Epithelial cell of proximal tubule (primary cell): Measurements from ENCODE around the gene HPGDS. TPM values are rescaled to one million over a fixed set of nuclear protein-coding genes. Genes with fewer than 3 reads are reported as not detected.
A peak's percentile ranks its signal among the peaks of the same experiment; 100 is the strongest.
"Not testable (repeated sequence)": the region's sequence is repeated elsewhere in the genome, so short reads cannot be mapped to it uniquely, and the experiment has no call there.

Source experiments
- DNase-seq: peaks from one replicate; pipeline ENCODE4 v3.0.0-alpha.2; 2011; ENCODE audit warnings: low read depth
- H3K4me3 ChIP-seq: 2 replicates; pipeline ENCODE4 v1.5.1; 2011; ENCODE audit warnings: low read depth, mild to moderate bottlenecking, low read length
- total RNA-seq: library from RNA; depleted of rRNA; stranded (reverse); fragments of >200 nt; gene quantifications from 2 replicates; pipeline ENCODE4 v1.2.3, GENCODE V29; 2015
- TF ChIP-seq, protein P1 (sequence below): conservative IDR thresholded peaks from 2 replicates; pipeline ENCODE4 v1.5.1; 2012; ENCODE audit warnings: low read depth, mild to moderate bottlenecking, low read length

HPGDS gene
- total RNA-seq, 1 donor from 2014 or later = not detected

DNA sequence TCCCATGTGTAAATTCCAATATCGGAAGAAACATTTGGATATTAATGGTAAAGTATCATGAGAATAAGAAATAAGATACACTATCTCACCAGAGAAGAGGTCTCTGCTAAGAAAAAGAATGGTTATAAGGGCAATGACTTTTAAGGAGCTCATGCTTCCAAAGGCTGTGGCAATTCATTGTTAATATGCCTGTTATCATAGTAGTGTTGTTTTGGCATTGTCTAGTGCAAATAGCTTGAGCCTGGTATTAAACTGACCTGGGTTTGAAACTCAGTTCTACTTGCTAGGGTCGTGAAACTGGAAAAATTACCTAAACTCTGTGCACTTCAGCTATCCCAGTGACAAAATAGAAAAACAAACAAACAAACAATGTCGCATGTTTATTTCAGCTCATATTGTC is 8.8 kb downstream of the HPGDS start:
- H3K4me3 ChIP-seq = no peak overlapping the region
- TF ChIP-seq, protein P1, sequence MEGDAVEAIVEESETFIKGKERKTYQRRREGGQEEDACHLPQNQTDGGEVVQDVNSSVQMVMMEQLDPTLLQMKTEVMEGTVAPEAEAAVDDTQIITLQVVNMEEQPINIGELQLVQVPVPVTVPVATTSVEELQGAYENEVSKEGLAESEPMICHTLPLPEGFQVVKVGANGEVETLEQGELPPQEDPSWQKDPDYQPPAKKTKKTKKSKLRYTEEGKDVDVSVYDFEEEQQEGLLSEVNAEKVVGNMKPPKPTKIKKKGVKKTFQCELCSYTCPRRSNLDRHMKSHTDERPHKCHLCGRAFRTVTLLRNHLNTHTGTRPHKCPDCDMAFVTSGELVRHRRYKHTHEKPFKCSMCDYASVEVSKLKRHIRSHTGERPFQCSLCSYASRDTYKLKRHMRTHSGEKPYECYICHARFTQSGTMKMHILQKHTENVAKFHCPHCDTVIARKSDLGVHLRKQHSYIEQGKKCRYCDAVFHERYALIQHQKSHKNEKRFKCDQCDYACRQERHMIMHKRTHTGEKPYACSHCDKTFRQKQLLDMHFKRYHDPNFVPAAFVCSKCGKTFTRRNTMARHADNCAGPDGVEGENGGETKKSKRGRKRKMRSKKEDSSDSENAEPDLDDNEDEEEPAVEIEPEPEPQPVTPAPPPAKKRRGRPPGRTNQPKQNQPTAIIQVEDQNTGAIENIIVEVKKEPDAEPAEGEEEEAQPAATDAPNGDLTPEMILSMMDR = no peak
- no peak for DNase-seq

DNA sequence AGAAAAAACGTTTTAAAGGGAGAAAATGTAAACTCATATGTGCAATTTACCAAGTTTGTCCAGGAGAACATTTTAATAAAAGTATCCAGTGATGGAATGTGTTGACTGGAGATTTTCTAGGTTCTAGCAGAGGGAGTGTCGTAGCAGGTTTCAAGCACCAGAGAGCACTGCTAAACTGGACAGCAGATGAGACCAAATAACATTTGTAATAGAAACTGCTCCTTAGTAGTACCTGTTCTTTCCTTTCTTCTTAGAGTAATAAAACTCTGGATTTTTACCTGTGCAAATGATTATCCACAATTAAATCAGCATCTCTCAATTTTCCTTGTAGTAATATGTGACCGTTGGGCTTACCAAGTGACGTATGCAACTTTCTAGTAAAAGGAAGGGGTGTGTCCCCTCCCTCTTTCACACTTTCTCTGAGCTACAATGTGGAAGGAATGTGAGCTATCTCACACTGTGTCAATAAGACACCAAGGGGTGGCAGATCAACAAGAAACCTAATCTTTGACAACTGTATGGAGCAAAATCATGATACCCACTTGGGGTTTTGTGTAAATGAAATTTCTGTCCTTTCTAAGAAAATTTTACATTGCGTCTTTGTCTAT is 9.5 kb downstream of the HPGDS start:
- H3K4me3 ChIP-seq = no peak overlapping the region
- DNase-seq = no peak
- TF ChIP-seq, protein P1 = peak; percentile 40

DNA sequence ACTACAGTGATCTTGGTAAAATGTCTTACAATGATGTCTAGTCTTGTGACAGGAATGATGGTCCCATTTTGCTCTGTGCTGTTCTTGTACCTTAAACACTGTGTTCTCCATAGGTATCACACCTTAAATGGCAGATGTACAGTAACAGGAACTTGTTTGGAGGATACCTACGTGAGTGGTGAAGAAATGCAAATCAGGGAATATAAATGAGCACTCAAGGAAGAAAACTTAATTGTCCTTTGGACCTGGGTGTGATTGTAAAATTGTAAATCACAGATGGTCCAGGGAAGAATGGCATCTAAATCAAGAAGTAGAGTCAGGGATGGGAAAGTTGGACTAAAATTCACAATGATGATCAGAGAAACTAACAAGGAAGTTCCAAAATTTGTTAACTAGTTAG is 12.7 kb downstream of the HPGDS start:
- no peak overlapping the region for H3K4me3 ChIP-seq
- TF ChIP-seq, protein P1 = no peak
- no peak for DNase-seq

DNA sequence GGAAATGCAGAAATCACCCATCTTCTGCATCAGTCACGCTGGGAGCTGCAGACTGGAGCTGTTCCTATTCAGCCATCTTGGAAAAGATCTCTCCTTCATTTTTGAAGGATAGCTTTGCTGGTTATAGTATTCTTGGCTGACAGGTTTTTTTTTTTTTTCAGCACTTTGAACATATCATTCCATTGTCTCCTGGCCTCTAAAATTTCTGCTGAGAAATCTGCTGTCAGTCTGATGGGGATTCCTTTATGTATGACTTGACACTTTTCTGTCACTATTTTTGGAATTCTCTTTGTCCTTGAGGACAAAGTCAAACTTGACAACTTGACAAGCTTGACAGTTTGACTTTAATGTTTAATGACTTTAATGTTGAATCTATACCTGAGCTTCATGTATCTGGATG is 16.8 kb downstream of the HPGDS start:
- no peak overlapping the region for H3K4me3 ChIP-seq
- TF ChIP-seq, protein P1 = no peak
- no peak for DNase-seq

DNA sequence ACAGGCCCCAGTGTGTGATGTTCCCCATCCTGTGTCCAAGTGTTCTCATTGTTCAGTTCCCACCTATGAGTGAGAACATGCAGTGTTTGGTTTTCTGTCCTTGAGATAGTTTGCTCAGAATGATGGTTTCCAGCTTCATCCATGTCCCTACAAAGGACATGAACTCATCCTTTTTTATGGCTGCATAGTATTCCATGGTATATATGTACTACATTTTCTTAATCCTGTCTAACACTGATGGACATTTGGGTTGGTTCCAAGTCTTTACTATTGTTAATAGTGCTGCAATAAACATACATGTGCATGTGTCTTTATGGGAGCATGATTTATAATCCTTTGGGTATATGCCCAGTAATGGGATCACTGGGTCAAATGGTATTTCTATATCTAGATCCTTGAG is 22.7 kb downstream of the HPGDS start:
- not testable (repeated sequence) for DNase-seq, H3K4me3 ChIP-seq

DNA sequence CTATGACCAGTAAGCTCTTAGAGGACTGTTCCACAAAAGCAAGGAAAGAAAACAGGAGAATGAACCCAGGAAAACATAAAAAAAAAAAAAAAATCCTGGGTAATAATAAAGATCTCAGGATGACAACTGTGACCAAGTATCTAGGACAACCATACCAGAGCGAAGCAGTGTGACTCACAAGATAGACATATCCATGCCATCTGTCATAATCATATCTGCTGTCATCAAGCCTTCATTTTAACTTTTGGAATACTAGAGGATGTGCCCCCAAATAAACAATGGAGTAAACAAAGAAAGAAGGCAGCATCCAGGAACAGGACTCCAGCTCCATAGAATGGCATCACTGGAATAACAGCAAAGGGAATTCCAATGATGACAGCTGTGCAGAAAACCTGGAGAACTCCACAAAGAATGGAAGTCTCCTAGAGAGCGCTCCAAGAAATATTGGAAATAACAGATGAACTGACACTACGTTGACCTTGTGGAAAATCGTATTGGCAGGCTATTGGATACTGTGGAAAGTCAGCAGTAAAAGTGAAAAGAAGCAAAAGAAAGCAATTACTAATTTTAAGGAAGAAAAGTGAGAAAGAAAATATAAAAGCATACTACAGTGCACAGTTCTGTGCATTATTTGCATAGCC is 35.3 kb downstream of the HPGDS start:
- H3K4me3 ChIP-seq = no peak overlapping the region
- no peak for DNase-seq
- TF ChIP-seq, protein P1 = no peak

DNA sequence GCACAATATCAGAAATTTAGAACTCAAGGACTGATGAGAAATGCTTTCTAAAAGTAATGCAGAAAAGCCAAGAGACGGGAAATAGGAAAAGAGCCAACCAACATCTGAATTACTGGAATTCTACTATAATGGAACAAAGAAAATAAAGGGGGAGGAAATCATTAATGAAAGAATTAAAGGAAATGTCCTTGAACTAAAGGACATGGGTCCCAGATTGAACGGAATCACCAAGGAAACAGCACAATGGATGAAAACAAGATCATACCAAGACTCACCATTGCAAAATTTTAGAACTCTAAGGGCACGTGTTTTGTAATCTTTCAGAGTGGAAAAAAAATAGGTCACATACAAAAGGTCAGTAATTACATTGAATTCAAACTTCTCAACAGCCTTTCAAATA is 35.9 kb downstream of the HPGDS start:
- TF ChIP-seq, protein P1 = no peak
- H3K4me3 ChIP-seq = no peak overlapping the region

More for the DNA sequence above, 35.9 kb downstream of the HPGDS start:
- DNase-seq = no peak
